Right lobe of liver (tissue), 6 donors: Measurements from ENCODE around the gene SETD5. TPM values are rescaled to one million over a fixed set of nuclear protein-coding genes. Genes with fewer than 3 reads are reported as not detected.

Experiments used
- ATAC-seq, 4 donors: fragments of 200-7000 bp; cut with Tn5 transposase; one replicate each; pipeline ENCODE4 v1.9.1; 2020; ENCODE audit warnings: mild to moderate bottlenecking in 4 of 4, moderate library complexity in 4 of 4
- DNase-seq, 3 donors: peaks; one replicate each; pipeline ENCODE4 v3.0.0-alpha.2; 2020
- H3K27ac ChIP-seq, 3 donors: fragments of 200-600 bp; one replicate each; pipeline ENCODE4 v1.8.0; 2022
- H3K27me3 ChIP-seq, 2 donors: fragments of 200-600 bp; one replicate each; pipeline ENCODE4 v1.8.0; 2022
- H3K36me3 ChIP-seq, 4 donors: fragments of 200-600 bp; sonication (generic) in 1 of 4; one replicate each; pipeline versions ENCODE4 v1.5.1 to v1.8.0; 2017 to 2022; ENCODE audit warnings: control low read depth in 1 of 4
- H3K4me1 ChIP-seq, 4 donors: fragments of 200-600 bp; sonication (generic) in 1 of 4; one replicate each; pipeline versions ENCODE4 v1.5.1 to v1.8.0; 2017 to 2022; ENCODE audit warnings: control low read depth in 1 of 4
- H3K4me3 ChIP-seq, 3 donors: fragments of 200-600 bp; one replicate each; pipeline ENCODE4 v1.8.0; 2022
- H3K9me3 ChIP-seq, 4 donors: fragments of 200-600 bp; sonication (generic) in 1 of 4; one replicate each; pipeline versions ENCODE4 v1.5.1 to v1.8.0; 2017 to 2022; ENCODE audit warnings: control low read depth in 1 of 4
- POLR2A ChIP-seq: fragments of 450-650 bp; IDR thresholded peaks from one replicate; pipeline ENCODE4 v1.6.1; 2017; ENCODE audit warnings: antibody characterized with exemption, mild to moderate bottlenecking
- WGBS: methylation state at CpG from one replicate; pipeline ENCODE4 v1.1.6; 2018; ENCODE audit warnings: low coverage, low lambda C conversion rate; ENCODE audit not compliant: insufficient coverage; ENCODE audit errors: missing lambda C conversion rate; 5-methylcytosine and 5-hydroxymethylcytosine counted together
- intact Hi-C, 2 donors: fragments of 100-400 bp; cut with DNase I; formaldehyde crosslinking; loops; one replicate each; pipeline versions ENCODE4 v1.11.2 to v1.14.1; 2022
- total RNA-seq, 6 experiments: library from RNA; depleted of rRNA in 2 of 6; stranded (reverse); fragments of >200 nt in 2 of 6; fragmentation: NEBNext Ultra II Directional in 3 of 6; extraction: Animal tissue kit (Norgen Biotek cat#: 25700) in 3 of 6; gene quantifications; one replicate each; pipeline versions ENCODE4 v1.1.0 to v1.2.4, GENCODE V29; 2016 to 2023
- TF ChIP-seq, protein P1 (sequence below), 4 donors: fragments of 200-600 bp in 3 of 4; fragments of 450-650 bp in 1 of 4; IDR thresholded peaks; one replicate each; pipeline versions ENCODE4 v1.5.1 to v1.8.0; 2016 to 2022; ENCODE audit warnings: antibody characterized with exemption in 4 of 4, mild to moderate bottlenecking in 2 of 4
- donor health status: DM: no; HTN: yes; CAD: no.
- donor health status: DM: no; HTN: no; CAD: no.
- donor health status: DM: no; HTN: no; CAD: no.
- donor health status: DM: no; HTN: yes; CAD: no.
- donor health status: DM: no; HTN: yes; CAD: no.

Gene SETD5
- total RNA-seq, 6 experiments from 2014 or later, result 38.7 to 71.4 (median 52.3) TPM

DNA sequence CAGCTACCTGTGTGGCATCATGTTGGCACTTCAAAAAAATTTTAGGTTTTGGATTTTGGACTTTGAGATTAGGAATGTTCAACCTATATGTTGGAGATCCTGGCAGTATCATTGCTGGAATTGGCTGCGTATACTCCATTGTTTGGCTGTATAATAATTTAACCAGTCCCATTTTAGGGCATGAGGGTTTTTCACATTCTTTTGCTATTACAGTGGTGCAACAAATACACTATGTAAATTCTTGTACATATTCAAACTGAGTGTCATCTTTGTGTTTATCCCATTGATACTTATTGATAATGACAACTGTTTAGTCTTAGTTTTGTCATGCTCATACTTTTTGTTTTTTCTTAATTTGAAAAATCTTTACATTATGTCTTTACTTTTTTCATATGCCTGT lies 27.9 kb upstream of the SETD5 start:
- intact Hi-C loops, result no loop called here
- Histone ChIP-seq H3K9me3 (no peaks in the 10 kb centered on the region), H3K4me3 (no peak overlapping the region), H3K27ac (no peak overlapping the region), H3K27me3 (no peaks in the 10 kb centered on the region), H3K36me3 (peaks cover 0 to 83% (median 28%) of the 10 kb centered on the region in 4 donors), H3K4me1 (no peaks in the 10 kb centered on the region)
- DNase-seq, result no peak
- 78% methylated on average over 1 of the region's 1 CpG for WGBS
- no peak for TF ChIP-seq POLR2A
- TF ChIP-seq, protein P1, sequence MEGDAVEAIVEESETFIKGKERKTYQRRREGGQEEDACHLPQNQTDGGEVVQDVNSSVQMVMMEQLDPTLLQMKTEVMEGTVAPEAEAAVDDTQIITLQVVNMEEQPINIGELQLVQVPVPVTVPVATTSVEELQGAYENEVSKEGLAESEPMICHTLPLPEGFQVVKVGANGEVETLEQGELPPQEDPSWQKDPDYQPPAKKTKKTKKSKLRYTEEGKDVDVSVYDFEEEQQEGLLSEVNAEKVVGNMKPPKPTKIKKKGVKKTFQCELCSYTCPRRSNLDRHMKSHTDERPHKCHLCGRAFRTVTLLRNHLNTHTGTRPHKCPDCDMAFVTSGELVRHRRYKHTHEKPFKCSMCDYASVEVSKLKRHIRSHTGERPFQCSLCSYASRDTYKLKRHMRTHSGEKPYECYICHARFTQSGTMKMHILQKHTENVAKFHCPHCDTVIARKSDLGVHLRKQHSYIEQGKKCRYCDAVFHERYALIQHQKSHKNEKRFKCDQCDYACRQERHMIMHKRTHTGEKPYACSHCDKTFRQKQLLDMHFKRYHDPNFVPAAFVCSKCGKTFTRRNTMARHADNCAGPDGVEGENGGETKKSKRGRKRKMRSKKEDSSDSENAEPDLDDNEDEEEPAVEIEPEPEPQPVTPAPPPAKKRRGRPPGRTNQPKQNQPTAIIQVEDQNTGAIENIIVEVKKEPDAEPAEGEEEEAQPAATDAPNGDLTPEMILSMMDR (IDR thresholded peaks at IDR 0.05), result no peak
- ATAC-seq, result no peak

DNA sequence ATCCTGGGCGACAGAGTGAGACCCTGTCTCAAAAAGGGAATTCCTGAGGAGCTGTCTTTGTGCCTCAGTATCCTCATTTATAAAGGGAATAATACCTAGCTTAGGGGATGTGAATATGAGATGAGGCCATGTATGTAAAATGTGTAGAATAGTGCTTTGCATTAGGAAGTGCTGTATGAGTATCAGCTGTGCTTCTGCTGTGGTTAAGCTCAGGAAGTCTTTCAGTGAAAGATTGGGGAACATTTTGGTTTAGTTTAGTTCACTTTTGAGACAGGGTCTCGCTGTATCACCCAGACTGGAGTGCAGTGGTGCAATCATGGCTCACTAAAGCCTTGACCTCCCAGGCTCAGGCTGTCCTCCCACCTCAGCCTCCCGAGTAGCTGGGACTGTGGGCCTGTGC lies 23.9 kb upstream of the SETD5 start:
- TF ChIP-seq, protein P1 (IDR thresholded peaks at IDR 0.05), result no peak
- no peak for TF ChIP-seq POLR2A
- no peak overlapping the region for H3K4me3 ChIP-seq
- no peaks in the 10 kb centered on the region for H3K4me1 ChIP-seq
- 78% methylated on average over 2 of the region's 3 CpGs for WGBS
- no peak for ATAC-seq
- no peak for DNase-seq
- peaks cover 0 to 89% (median 34%) of the 10 kb centered on the region in 4 donors for H3K36me3 ChIP-seq
- no peak overlapping the region for H3K27ac ChIP-seq
- no peaks in the 10 kb centered on the region for H3K27me3 ChIP-seq
- intact Hi-C loops, result no loop called here
- no peaks in the 10 kb centered on the region for H3K9me3 ChIP-seq

DNA sequence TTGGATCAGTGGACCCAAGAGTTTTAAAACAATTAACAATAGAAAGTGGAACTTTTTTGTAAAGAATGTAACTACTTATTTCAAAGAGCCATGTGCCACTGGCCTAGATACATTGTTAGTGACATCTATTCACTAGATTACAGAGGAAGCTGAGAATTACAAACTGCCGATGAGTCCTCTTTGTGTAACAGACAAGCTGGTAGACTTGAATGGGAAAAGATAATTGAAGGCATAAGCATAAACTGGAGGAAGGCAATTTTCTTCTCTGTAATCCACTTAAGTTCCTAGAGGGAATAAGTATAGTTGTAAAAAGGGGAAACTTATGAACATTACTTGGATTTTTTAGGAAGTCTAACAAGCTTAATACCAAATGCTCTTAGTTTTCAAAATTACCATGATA lies 19.4 kb upstream of the SETD5 start:
- TF ChIP-seq, protein P1 (IDR thresholded peaks at IDR 0.05), result no peak
- no peak for TF ChIP-seq POLR2A
- ATAC-seq (no peak), DNase-seq (no peak)
- H3K4me3 ChIP-seq, result no peak overlapping the region
- H3K27me3 ChIP-seq, result no peaks in the 10 kb centered on the region
- no peaks in the 10 kb centered on the region for H3K4me1 ChIP-seq
- no peaks in the 10 kb centered on the region for H3K9me3 ChIP-seq
- intact Hi-C loops, result no loop called here
- peaks cover 0 to 67% (median 26%) of the 10 kb centered on the region in 4 donors for H3K36me3 ChIP-seq
- WGBS, result 92% methylated on average over 1 of the region's 1 CpG
- no peak overlapping the region for H3K27ac ChIP-seq

DNA sequence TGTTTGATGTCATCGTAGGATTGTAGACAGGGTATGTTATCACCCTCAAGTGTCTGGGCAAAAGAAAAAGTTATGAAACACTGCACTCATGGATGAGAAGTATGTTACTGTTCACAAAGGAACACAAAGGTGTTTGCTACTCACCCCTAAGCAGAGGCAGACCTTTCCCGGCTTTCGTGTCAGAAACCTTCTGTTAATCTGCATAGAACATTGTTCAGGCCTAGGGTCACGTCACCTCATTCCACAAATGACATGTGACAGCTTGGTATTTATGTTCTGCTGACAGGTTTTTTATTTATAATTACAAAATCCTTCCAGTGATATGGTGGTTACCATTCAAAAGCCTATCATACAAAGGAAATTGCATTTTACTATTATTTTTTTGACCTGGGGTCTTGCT lies 18.1 kb upstream of the SETD5 start:
- no peak for DNase-seq
- intact Hi-C loops, result no loop called here
- Histone ChIP-seq H3K4me1 (no peaks in the 10 kb centered on the region), H3K4me3 (no peak overlapping the region), H3K27ac (no peak overlapping the region), H3K27me3 (no peaks in the 10 kb centered on the region), H3K36me3 (peaks cover 0 to 63% (median 22%) of the 10 kb centered on the region in 4 donors), H3K9me3 (no peaks in the 10 kb centered on the region)
- TF ChIP-seq, protein P1 (IDR thresholded peaks at IDR 0.05), result no peak
- no peak for TF ChIP-seq POLR2A
- 68% methylated on average over 4 of the region's 4 CpGs for WGBS
- ATAC-seq, result no peak

DNA sequence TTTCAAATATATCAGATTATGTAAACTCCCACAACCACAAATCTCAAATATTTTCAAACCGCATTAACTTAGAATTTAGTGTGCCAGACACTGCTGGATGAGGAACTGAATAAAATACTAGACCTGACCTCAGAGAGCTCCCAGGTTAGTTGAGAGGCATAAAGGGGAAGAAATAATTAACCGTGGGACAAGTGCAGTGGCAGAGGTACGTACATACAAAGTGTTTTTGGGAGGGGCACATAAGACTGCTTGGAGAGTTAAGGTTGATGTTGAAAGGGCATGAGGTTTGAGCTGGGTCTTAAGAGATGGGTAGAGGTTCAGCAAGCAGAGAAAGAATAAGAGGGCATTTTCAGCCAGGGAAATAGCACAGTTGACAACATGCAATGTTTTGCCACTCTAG lies 17.4 kb upstream of the SETD5 start:
- WGBS, result 77% methylated on average over 3 of the region's 3 CpGs
- DNase-seq (no peak), ATAC-seq (no peak)
- TF ChIP-seq, protein P1 (IDR thresholded peaks at IDR 0.05), result no peak
- no peak for TF ChIP-seq POLR2A
- peaks cover 0 to 63% (median 22%) of the 10 kb centered on the region in 4 donors for H3K36me3 ChIP-seq
- intact Hi-C loops, result no loop called here
- no peak overlapping the region for H3K4me3 ChIP-seq
- no peak overlapping the region for H3K27ac ChIP-seq
- no peaks in the 10 kb centered on the region for H3K27me3 ChIP-seq
- no peaks in the 10 kb centered on the region for H3K4me1 ChIP-seq
- H3K9me3 ChIP-seq, result no peaks in the 10 kb centered on the region
